Activated T-helper 2 cell treated with anti-CD3 and anti-CD28 coated beads, Interferon-gamma antibody, Interleukin-2, Interleukin-4, amounts not matched to agents 10 μg/mL and 5 μg/mL and 100 μg/mL, durations not matched to agents 14 hours and 24 hours and 36 hours (primary cell): ENCODE measurements around the gene ZBTB39. TPM values are rescaled to one million over a fixed set of nuclear protein-coding genes. Genes with fewer than 3 reads are reported as not detected.
A peak's percentile ranks its signal among the peaks of the same experiment; 100 is the strongest.

Source experiments
- DNase-seq: peaks from one replicate; pipeline ENCODE4 v3.0.0; 2021; ENCODE audit warnings: low spot score
- H3K27ac Mint-ChIP-seq: one replicate; pipeline ENCODE4 v1.8.0; 2021; ENCODE audit warnings: mixed read lengths
- H3K27me3 Mint-ChIP-seq: one replicate; pipeline ENCODE4 v1.8.0; 2021; ENCODE audit warnings: low read depth, mixed read lengths
- H3K36me3 Mint-ChIP-seq: one replicate; pipeline ENCODE4 v1.8.0; 2021; ENCODE audit warnings: low read depth, mixed read lengths
- H3K4me1 Mint-ChIP-seq: one replicate; pipeline ENCODE4 v1.8.0; 2021; ENCODE audit warnings: low read depth, mixed read lengths
- H3K4me3 Mint-ChIP-seq: one replicate; pipeline ENCODE4 v1.8.0; 2021; ENCODE audit warnings: low read depth, mild to moderate bottlenecking, moderate library complexity, mixed read lengths
- H3K9me3 Mint-ChIP-seq: one replicate; pipeline ENCODE4 v1.8.0; 2021; ENCODE audit warnings: mixed read lengths
- intact Hi-C: fragments of 100-400 bp; cut with micrococcal nuclease; formaldehyde crosslinking; loops from one replicate; pipeline ENCODE4 v1.15.1; 2023
- total RNA-seq: library from RNA; stranded (reverse); gene quantifications from 2 replicates; pipeline ENCODE4 v1.2.3, GENCODE V29; 2022

The ZBTB39 gene
- total RNA-seq, 1 donor from 2014 or later = 10.6 TPM

DNA sequence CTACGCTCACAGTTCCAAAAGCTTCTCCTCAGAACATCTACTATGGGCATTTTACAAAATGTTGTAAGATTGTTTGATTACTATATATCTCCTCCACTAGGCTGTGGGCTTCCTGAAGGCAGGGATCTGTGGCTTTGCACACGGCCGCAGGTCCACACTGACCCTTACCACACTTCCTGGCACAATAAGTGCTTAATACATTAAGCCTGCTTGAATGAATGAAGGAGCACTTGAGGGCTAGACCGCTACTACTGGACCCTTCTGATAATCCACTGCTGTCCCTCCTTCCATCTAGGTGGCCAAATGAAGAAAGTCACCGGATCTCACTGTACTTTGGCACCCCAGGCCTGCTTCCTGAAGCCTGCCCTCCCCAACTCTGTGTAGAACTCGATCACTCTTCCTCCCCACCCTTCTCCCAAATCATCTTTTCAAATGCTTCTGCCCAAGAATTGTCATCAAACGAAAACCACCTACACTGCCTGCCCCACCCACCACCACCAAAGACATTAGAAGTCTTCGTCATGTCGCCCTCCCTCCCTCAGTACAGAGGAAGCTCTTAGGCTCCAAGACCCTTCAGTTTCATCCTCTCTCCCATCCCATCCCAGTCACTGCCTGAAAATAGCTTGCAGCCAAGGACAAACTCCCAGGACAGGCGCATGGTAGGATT, 596 bp upstream of the ZBTB39 start:
- DNase-seq = no peak
- H3K4me3 Mint-ChIP-seq = peak overlapping the region; percentile 86
- H3K27me3 Mint-ChIP-seq = no peaks in the 10 kb centered on the region
- H3K27ac Mint-ChIP-seq = peak overlapping the region; percentile 89
- H3K4me1 Mint-ChIP-seq = peaks cover 41% of the 10 kb centered on the region
- intact Hi-C loops = loop anchor here (5.0 kb wide), 2 partner anchors 120 to 175 kb away; partner anchors contain the start of gene LRP1
- H3K36me3 Mint-ChIP-seq = peaks cover 28% of the 10 kb centered on the region
- no peaks in the 10 kb centered on the region for H3K9me3 Mint-ChIP-seq

- Mint-ChIP-seq H3K36me3 (peaks cover 47% of the 10 kb centered on the region), H3K9me3 (no peaks in the 10 kb centered on the region), H3K27me3 (no peaks in the 10 kb centered on the region), H3K27ac (no peak overlapping the region), H3K4me1 (peaks cover 47% of the 10 kb centered on the region), H3K4me3 (no peak overlapping the region)
- intact Hi-C loops = loop anchor here (5.0 kb wide), 2 partner anchors 123 to 178 kb away; partner anchors contain the start of gene LRP1
- DNase-seq = no peak
These were observed 1.7 kb downstream of the ZBTB39 start for GRCh38 chr12:57004651-57005050.

DNA sequence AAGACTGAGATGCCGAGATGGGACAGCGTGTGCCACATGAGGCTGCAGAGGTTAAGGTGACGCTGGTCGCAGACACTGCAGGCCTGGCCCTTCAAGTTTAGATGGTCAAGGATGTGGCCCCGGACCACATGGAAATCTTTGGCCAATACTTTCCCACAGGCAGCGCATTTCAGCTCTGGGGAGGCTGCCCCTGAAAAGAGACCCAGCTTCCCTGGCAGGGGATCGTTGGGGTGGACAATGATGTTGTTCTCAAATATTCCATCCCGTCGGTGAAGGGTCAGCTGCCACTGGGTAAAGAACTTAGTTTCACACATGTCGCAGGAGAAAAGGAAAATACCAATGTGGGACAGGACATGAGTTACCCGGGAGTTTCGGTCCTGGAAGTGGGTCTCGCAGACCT, 3.0 kb downstream of the ZBTB39 start:
- peaks cover 56% of the 10 kb centered on the region for H3K4me1 Mint-ChIP-seq
- peaks cover 53% of the 10 kb centered on the region for H3K36me3 Mint-ChIP-seq
- H3K4me3 Mint-ChIP-seq = peak overlapping the region; percentile 34
- intact Hi-C loops = no loop called here
- H3K27me3 Mint-ChIP-seq = no peaks in the 10 kb centered on the region
- DNase-seq = no peak
- no peaks in the 10 kb centered on the region for H3K9me3 Mint-ChIP-seq
- no peak overlapping the region for H3K27ac Mint-ChIP-seq

DNA sequence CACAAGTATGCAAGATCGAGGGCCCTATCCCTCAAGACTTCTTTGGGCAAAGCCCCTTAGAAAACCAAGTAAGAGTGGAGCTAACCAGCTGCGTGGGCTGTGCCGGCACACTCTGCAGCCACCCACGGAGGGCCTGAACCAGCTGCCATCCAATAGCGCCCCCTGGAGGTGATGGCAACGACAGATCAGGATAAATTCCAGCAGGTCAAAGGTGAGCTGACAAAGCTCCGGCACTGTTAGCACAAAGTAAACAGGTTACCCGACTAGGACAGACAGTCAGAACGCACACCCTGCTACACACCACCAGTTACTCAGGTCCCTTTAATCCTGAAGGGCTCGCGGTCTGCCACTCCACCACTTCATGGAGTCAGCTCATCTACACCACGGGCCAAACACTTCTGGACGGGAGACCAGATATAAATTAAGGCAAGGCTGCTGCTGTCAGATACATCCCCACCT, 4.9 kb downstream of the ZBTB39 start:
- intact Hi-C loops = loop anchor here (1.0 kb wide), 1 partner anchor 244 kb away; no protein-coding TSS in a partner anchor
- H3K27ac Mint-ChIP-seq = no peak overlapping the region

GRCh38 chr12:57000393-57000792, 6.0 kb downstream of the ZBTB39 start:
- Mint-ChIP-seq H3K4me3 (no peak overlapping the region), H3K4me1 (peaks cover 38% of the 10 kb centered on the region), H3K27ac (no peak overlapping the region), H3K9me3 (no peaks in the 10 kb centered on the region), H3K27me3 (no peaks in the 10 kb centered on the region), H3K36me3 (peaks cover 64% of the 10 kb centered on the region)
- DNase-seq = no peak
- intact Hi-C loops = no loop called here

More for the DNA sequence above, 4.9 kb downstream of the ZBTB39 start:
- H3K4me1 Mint-ChIP-seq = peaks cover 42% of the 10 kb centered on the region
- peaks cover 61% of the 10 kb centered on the region for H3K36me3 Mint-ChIP-seq
- no peaks in the 10 kb centered on the region for H3K27me3 Mint-ChIP-seq
- H3K4me3 Mint-ChIP-seq = no peak overlapping the region
- H3K9me3 Mint-ChIP-seq = no peaks in the 10 kb centered on the region
- peak; percentile 61 for DNase-seq

GRCh38 chr12:56999456-56999855, 6.9 kb downstream of the ZBTB39 start:
- no peak for DNase-seq
- peaks cover 59% of the 10 kb centered on the region for H3K36me3 Mint-ChIP-seq
- intact Hi-C loops = no loop called here
- H3K27me3 Mint-ChIP-seq = no peaks in the 10 kb centered on the region
- peaks cover 33% of the 10 kb centered on the region for H3K4me1 Mint-ChIP-seq
- H3K27ac Mint-ChIP-seq = peak overlapping the region; percentile 91
- no peaks in the 10 kb centered on the region for H3K9me3 Mint-ChIP-seq
- no peak overlapping the region for H3K4me3 Mint-ChIP-seq

DNA sequence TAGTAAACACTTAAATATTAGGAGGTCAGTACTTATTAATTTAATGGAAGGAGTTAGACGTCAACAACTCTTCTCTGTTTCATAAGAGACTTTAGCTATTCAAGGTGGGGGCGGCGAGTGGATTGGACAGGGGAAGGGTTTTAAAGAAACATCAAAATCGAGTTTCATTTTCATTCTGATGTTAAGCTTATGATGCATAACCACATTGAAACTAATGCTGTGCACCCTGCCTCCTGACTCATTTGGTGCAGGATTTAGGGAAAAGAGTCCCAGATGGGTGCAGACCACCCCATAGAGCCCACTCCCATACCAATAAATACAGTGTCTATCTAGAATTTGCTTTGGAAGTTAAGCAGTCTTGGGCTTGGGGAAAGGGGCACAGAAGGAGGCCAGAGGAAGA, 7.4 kb downstream of the ZBTB39 start:
- H3K9me3 Mint-ChIP-seq = no peaks in the 10 kb centered on the region
- intact Hi-C loops = no loop called here
- H3K4me1 Mint-ChIP-seq = peaks cover 32% of the 10 kb centered on the region
- H3K27ac Mint-ChIP-seq = peak overlapping the region; percentile 91
- H3K4me3 Mint-ChIP-seq = no peak overlapping the region
- no peak for DNase-seq
- no peaks in the 10 kb centered on the region for H3K27me3 Mint-ChIP-seq
- peaks cover 54% of the 10 kb centered on the region for H3K36me3 Mint-ChIP-seq

DNA sequence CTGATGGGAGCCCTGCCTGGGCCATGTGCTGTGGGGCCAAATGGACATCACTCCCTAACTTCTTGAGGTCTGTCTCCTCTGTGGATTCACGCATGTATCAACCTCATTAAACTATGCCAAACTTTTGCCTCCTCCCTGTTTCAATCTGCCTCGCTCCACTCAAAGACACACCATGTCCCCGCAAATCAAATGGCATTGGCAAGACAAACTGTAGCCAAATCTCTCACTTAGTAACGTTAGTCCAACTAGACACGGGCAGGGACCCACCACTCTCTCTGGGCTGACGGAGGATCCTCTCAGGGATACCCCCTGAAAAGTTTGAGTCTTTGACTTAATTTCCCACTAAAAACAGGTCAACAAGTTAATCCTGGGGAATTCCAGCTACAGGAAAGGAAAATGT, 8.0 kb downstream of the ZBTB39 start:
- Mint-ChIP-seq H3K9me3 (no peaks in the 10 kb centered on the region), H3K4me3 (no peak overlapping the region), H3K27ac (peak overlapping the region; percentile 34), H3K4me1 (peaks cover 32% of the 10 kb centered on the region), H3K27me3 (no peaks in the 10 kb centered on the region), H3K36me3 (peaks cover 47% of the 10 kb centered on the region)
- intact Hi-C loops = no loop called here
- no peak for DNase-seq

- no peaks in the 10 kb centered on the region for H3K9me3 Mint-ChIP-seq
- H3K4me3 Mint-ChIP-seq = no peak overlapping the region
- peaks cover 32% of the 10 kb centered on the region for H3K4me1 Mint-ChIP-seq
- H3K36me3 Mint-ChIP-seq = peaks cover 36% of the 10 kb centered on the region
- intact Hi-C loops = no loop called here
- H3K27ac Mint-ChIP-seq = no peak overlapping the region
- no peaks in the 10 kb centered on the region for H3K27me3 Mint-ChIP-seq
- no peak for DNase-seq
These were observed 9.4 kb downstream of the ZBTB39 start for GRCh38 chr12:56996793-56997545.

- no peak overlapping the region for H3K4me3 Mint-ChIP-seq
These were observed 10.3 kb downstream of the ZBTB39 start for GRCh38 chr12:56995930-56996496.

GRCh38 chr12:56995201-56995929, 11.0 kb downstream of the ZBTB39 start:
- H3K36me3 Mint-ChIP-seq = peaks cover 25% of the 10 kb centered on the region
- peaks cover 30% of the 10 kb centered on the region for H3K4me1 Mint-ChIP-seq
- H3K9me3 Mint-ChIP-seq = no peaks in the 10 kb centered on the region
- DNase-seq = no peak
- H3K27me3 Mint-ChIP-seq = no peaks in the 10 kb centered on the region
- H3K27ac Mint-ChIP-seq = no peak overlapping the region
- H3K4me3 Mint-ChIP-seq = no peak overlapping the region
- intact Hi-C loops = no loop called here

More at GRCh38 chr12:56995930-56996496, 10.3 kb downstream of the ZBTB39 start:
- no peaks in the 10 kb centered on the region for H3K27me3 Mint-ChIP-seq
- intact Hi-C loops = no loop called here
- H3K9me3 Mint-ChIP-seq = no peaks in the 10 kb centered on the region
- DNase-seq = no peak
- H3K4me1 Mint-ChIP-seq = peaks cover 34% of the 10 kb centered on the region
- no peak overlapping the region for H3K27ac Mint-ChIP-seq
- H3K36me3 Mint-ChIP-seq = peaks cover 28% of the 10 kb centered on the region

GRCh38 chr12:56994231-56994746, 12.1 kb downstream of the ZBTB39 start:
- Mint-ChIP-seq H3K4me1 (peaks cover 19% of the 10 kb centered on the region), H3K9me3 (no peaks in the 10 kb centered on the region), H3K27ac (no peak overlapping the region), H3K27me3 (peaks cover 3% of the 10 kb centered on the region), H3K36me3 (peaks cover 16% of the 10 kb centered on the region), H3K4me3 (no peak overlapping the region)
- intact Hi-C loops = no loop called here
- DNase-seq = no peak
